ENCODE measurements around the gene BBX.

DNA sequence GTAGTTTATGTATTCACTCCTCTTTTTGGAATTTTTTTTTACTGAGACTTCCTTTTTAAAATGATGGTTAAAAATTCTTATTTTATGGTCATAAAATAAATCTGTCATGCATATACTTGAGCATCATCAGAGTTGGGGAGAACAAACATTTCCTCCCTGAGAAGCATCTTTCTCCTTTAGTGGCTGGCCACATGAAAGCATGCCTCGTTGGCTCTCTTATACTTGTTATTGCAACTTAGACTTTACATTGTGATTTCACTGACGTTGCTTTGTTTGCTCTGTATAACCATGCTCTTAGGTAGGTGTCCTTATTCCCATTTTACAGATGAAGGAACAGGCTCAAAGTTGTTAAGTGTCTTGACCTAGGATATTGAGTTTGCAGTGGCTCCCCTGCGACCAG lies 18.1 kb downstream of the BBX start:
- TF ChIP-seq, protein P1, sequence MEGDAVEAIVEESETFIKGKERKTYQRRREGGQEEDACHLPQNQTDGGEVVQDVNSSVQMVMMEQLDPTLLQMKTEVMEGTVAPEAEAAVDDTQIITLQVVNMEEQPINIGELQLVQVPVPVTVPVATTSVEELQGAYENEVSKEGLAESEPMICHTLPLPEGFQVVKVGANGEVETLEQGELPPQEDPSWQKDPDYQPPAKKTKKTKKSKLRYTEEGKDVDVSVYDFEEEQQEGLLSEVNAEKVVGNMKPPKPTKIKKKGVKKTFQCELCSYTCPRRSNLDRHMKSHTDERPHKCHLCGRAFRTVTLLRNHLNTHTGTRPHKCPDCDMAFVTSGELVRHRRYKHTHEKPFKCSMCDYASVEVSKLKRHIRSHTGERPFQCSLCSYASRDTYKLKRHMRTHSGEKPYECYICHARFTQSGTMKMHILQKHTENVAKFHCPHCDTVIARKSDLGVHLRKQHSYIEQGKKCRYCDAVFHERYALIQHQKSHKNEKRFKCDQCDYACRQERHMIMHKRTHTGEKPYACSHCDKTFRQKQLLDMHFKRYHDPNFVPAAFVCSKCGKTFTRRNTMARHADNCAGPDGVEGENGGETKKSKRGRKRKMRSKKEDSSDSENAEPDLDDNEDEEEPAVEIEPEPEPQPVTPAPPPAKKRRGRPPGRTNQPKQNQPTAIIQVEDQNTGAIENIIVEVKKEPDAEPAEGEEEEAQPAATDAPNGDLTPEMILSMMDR (conservative IDR thresholded peaks at IDR 0.05 in 1 of 2, IDR thresholded peaks at IDR 0.05 in 1 of 2; ENCODE audit: extremely low read depth in 1 of 2, insufficient read depth in 1 of 2, low read depth in 1 of 2, low read length in 2 of 2), result no peak
- TF ChIP-seq EZH2 (IDR thresholded peaks at IDR 0.05; ENCODE audit: borderline replicate concordance, low read length), result no peak

All from mammary epithelial cell (primary cell).